HG02840 (cell line): ENCODE data around the gene RPA1.
"Not testable (repeated sequence)": the region's sequence is repeated elsewhere in the genome, so short reads cannot be mapped to it uniquely, and the experiment has no call there.

Source experiments
- ATAC-seq: cut with Tn5 transposase; IDR thresholded peaks from one replicate; pipeline ENCODE4 v1.9.1; 2021; ENCODE audit warnings: mild to moderate bottlenecking, moderate library complexity, moderate number of reproducible peaks; ENCODE audit not compliant: unreplicated experiment, low FRiP score

Gene RPA1

GRCh38 chr17:1872976-1873375 lies 43.2 kb downstream of the RPA1 start:
- no peak for ATAC-seq

- no peak for ATAC-seq
Observed at GRCh38 chr17:1873418-1873817, 43.6 kb downstream of the RPA1 start.

- ATAC-seq = no peak
Observed at GRCh38 chr17:1875597-1875996, 45.8 kb downstream of the RPA1 start.

- no peak for ATAC-seq
Observed at GRCh38 chr17:1878419-1879121, 48.8 kb downstream of the RPA1 start.

- ATAC-seq = no peak
Observed at GRCh38 chr17:1880851-1881630, 51.2 kb downstream of the RPA1 start.

- no peak for ATAC-seq
Observed at GRCh38 chr17:1882836-1883235, 53.0 kb downstream of the RPA1 start.

GRCh38 chr17:1883536-1883935 lies 53.7 kb downstream of the RPA1 start:
- ATAC-seq = no peak

GRCh38 chr17:1888741-1889140 lies 58.9 kb downstream of the RPA1 start:
- no peak for ATAC-seq

- no peak for ATAC-seq
Observed at GRCh38 chr17:1890758-1891450, 61.1 kb downstream of the RPA1 start.

- no peak for ATAC-seq
Observed at GRCh38 chr17:1894753-1895339, 65.0 kb downstream of the RPA1 start.

GRCh38 chr17:1895479-1895878 lies 65.7 kb downstream of the RPA1 start:
- ATAC-seq = not testable (repeated sequence)

GRCh38 chr17:1896243-1897104 lies 66.7 kb downstream of the RPA1 start:
- ATAC-seq = no peak

- no peak for ATAC-seq
Observed at GRCh38 chr17:1897105-1897656, 67.4 kb downstream of the RPA1 start.

- no peak for ATAC-seq
Observed at GRCh38 chr17:1898332-1898731, 68.5 kb downstream of the RPA1 start.

GRCh38 chr17:1898872-1899271 lies 69.1 kb downstream of the RPA1 start:
- no peak for ATAC-seq

- no peak for ATAC-seq
Observed at GRCh38 chr17:1899403-1900000, 69.7 kb downstream of the RPA1 start.

GRCh38 chr17:1904273-1905182 lies 74.7 kb downstream of the RPA1 start:
- no peak for ATAC-seq

- no peak for ATAC-seq
Observed at GRCh38 chr17:1905190-1905913, 75.5 kb downstream of the RPA1 start.
